WERI-Rb-1 (cell line): ENCODE data around the gene TMTC1.

ENCODE experiments used
- DNase-seq: peaks from one replicate; pipeline ENCODE4 v3.0.0-alpha.2; 2020
- H3K27ac ChIP-seq: fragments of 250-450 bp; sonication (Bioruptor Pico); 2 replicates; pipeline ENCODE4 v1.5.1; 2020; ENCODE audit warnings: mild to moderate bottlenecking, moderate library complexity
- H3K27me3 ChIP-seq: fragments of 250-450 bp; sonication (Bioruptor Pico); 2 replicates; pipeline ENCODE4 v1.5.1; 2021; ENCODE audit warnings: mild to moderate bottlenecking, low read depth, moderate library complexity; ENCODE audit not compliant: insufficient read depth, severe bottlenecking
- H3K36me3 ChIP-seq: fragments of 250-450 bp; sonication (Bioruptor Pico); 2 replicates; pipeline ENCODE4 v1.5.1; 2020; ENCODE audit warnings: mild to moderate bottlenecking, moderate library complexity
- H3K4me3 ChIP-seq: 2 replicates; pipeline ENCODE4 v1.5.1; 2011; ENCODE audit warnings: low read depth, mild to moderate bottlenecking, control low read depth, low read length
- H3K9me3 ChIP-seq: fragments of 250-450 bp; sonication (Bioruptor Pico); 2 replicates; pipeline ENCODE4 v1.5.1; 2021; ENCODE audit warnings: mild to moderate bottlenecking, moderate library complexity; ENCODE audit not compliant: severe bottlenecking
- CTCF ChIP-seq: IDR thresholded peaks from 2 replicates; pipeline ENCODE4 v1.5.1; 2011; ENCODE audit warnings: low read depth, mild to moderate bottlenecking, control low read depth, inconsistent platforms, low read length

The TMTC1 gene

GRCh38 chr12:29695026-29695425 lies 88.7 kb downstream of the TMTC1 start:
- Histone ChIP-seq H3K4me3 (no peak overlapping the region), H3K27me3 (no peaks in the 10 kb centered on the region), H3K27ac (no peak overlapping the region), H3K9me3 (no peaks in the 10 kb centered on the region), H3K36me3 (no peaks in the 10 kb centered on the region)
- TF ChIP-seq CTCF, result no peak
- no peak for DNase-seq

GRCh38 chr12:29694002-29694401 lies 89.7 kb downstream of the TMTC1 start:
- no peak for DNase-seq
- Histone ChIP-seq H3K9me3 (no peaks in the 10 kb centered on the region), H3K4me3 (no peak overlapping the region), H3K36me3 (no peaks in the 10 kb centered on the region), H3K27me3 (no peaks in the 10 kb centered on the region), H3K27ac (no peak overlapping the region)
- no peak for TF ChIP-seq CTCF

GRCh38 chr12:29692237-29692636 lies 91.5 kb downstream of the TMTC1 start:
- H3K27ac ChIP-seq, result no peak overlapping the region
- no peaks in the 10 kb centered on the region for H3K36me3 ChIP-seq
- no peak for TF ChIP-seq CTCF
- H3K9me3 ChIP-seq, result no peaks in the 10 kb centered on the region
- no peaks in the 10 kb centered on the region for H3K27me3 ChIP-seq
- DNase-seq, result no peak
- H3K4me3 ChIP-seq, result no peak overlapping the region

GRCh38 chr12:29691161-29691854 lies 92.4 kb downstream of the TMTC1 start:
- no peaks in the 10 kb centered on the region for H3K9me3 ChIP-seq
- TF ChIP-seq CTCF, result no peak
- H3K27ac ChIP-seq, result no peak overlapping the region
- H3K36me3 ChIP-seq, result no peaks in the 10 kb centered on the region
- no peaks in the 10 kb centered on the region for H3K27me3 ChIP-seq
- no peak overlapping the region for H3K4me3 ChIP-seq
- no peak for DNase-seq

- no peak for TF ChIP-seq CTCF
- H3K27ac ChIP-seq, result no peak overlapping the region
- no peaks in the 10 kb centered on the region for H3K36me3 ChIP-seq
- no peak for DNase-seq
- no peaks in the 10 kb centered on the region for H3K9me3 ChIP-seq
- no peak overlapping the region for H3K4me3 ChIP-seq
- no peaks in the 10 kb centered on the region for H3K27me3 ChIP-seq
Observed at GRCh38 chr12:29690728-29691127, 93.0 kb downstream of the TMTC1 start.

GRCh38 chr12:29688914-29689313 lies 94.8 kb downstream of the TMTC1 start:
- no peak for TF ChIP-seq CTCF
- H3K36me3 ChIP-seq, result no peaks in the 10 kb centered on the region

More at GRCh38 chr12:29688914-29689313, 94.8 kb downstream of the TMTC1 start:
- no peak for DNase-seq
- no peaks in the 10 kb centered on the region for H3K27me3 ChIP-seq
- H3K9me3 ChIP-seq, result no peaks in the 10 kb centered on the region
- no peak overlapping the region for H3K4me3 ChIP-seq
- H3K27ac ChIP-seq, result no peak overlapping the region
